SK-N-SH (cell line): ENCODE measurements around the gene KCNQ5. TPM values are rescaled to one million over a fixed set of nuclear protein-coding genes. Genes with fewer than 3 reads are reported as not detected.
A peak's percentile ranks its signal among the peaks of the same experiment; 100 is the strongest.

Source experiments
- CTCF ChIA-PET: fragments of 300-600, 350-600 bp; formaldehyde crosslinking; extraction: SDS; loops from one replicate; lab custom pipeline; 2021; lab: Yijun Ruan, JAX
- POLR2A ChIA-PET: fragments of 350-600 bp; sonication (Branson Sonifier 250); formaldehyde crosslinking; extraction: SDS; loops from one replicate; lab custom pipeline; 2020; ENCODE audit warnings: antibody characterized with exemption, inconsistent platforms; lab: Yijun Ruan, JAX
- DNase-seq: peaks from one replicate; pipeline ENCODE4 v3.0.0; 2012
- H2AFZ ChIP-seq: fragments of 200-600 bp; sonication (generic); 2 replicates; pipeline ENCODE4 v1.8.1; 2016; ENCODE audit warnings: antibody characterized with exemption, mild to moderate bottlenecking, low read depth
- H3F3A ChIP-seq: fragments of 200-600 bp; sonication (generic); replicated peaks from 2 replicates; pipeline ENCODE3; 2016; ENCODE audit warnings: antibody characterized with exemption, mild to moderate bottlenecking; ENCODE audit not compliant: insufficient read depth
- H3K27ac ChIP-seq, 2 experiments: fragments of 200-500 bp in 1 of 2; fragments of 200-600 bp in 1 of 2; sonication (Bioruptor generic) in 1 of 2; sonication (generic), shearing (Covaris generic) in 1 of 2; 2 replicates each; pipeline versions ENCODE4 v1.5.1 to v1.6.1; 2014 to 2016; ENCODE audit warnings: low read depth in 2 of 2, inconsistent platforms in 1 of 2, low read length in 1 of 2, mild to moderate bottlenecking in 1 of 2, mixed read lengths in 1 of 2
- H3K27me3 ChIP-seq: fragments of 200-600 bp; sonication (generic), shearing (Covaris generic); 2 replicates; pipeline ENCODE4 v1.6.1; 2016; ENCODE audit warnings: mixed run types; ENCODE audit not compliant: insufficient read depth
- H3K36me3 ChIP-seq, 2 experiments: fragments of 200-500 bp in 1 of 2; fragments of 200-600 bp in 1 of 2; sonication (Bioruptor generic) in 1 of 2; sonication (generic) in 1 of 2; replicated peaks in 1 of 2; 2 replicates each; pipeline versions ENCODE3 to v1.5.1; 2014 to 2016; ENCODE audit warnings: low read length in 1 of 2, mild to moderate bottlenecking in 1 of 2; ENCODE audit not compliant: insufficient read depth in 2 of 2, control insufficient read depth in 1 of 2
- H3K4me1 ChIP-seq, 2 experiments: fragments of 200-500 bp in 1 of 2; fragments of 200-600 bp in 1 of 2; sonication (Bioruptor generic) in 1 of 2; sonication (generic), shearing (Covaris generic) in 1 of 2; 2 replicates each; pipeline versions ENCODE4 v1.5.1 to v1.6.1; 2014 to 2016; ENCODE audit warnings: low read depth in 1 of 2, low read length in 1 of 2, mixed run types in 1 of 2; ENCODE audit not compliant: insufficient read depth in 2 of 2, control insufficient read depth in 1 of 2
- H3K4me2 ChIP-seq: fragments of 200-600 bp; sonication (generic), shearing (Covaris generic); 2 replicates; pipeline ENCODE4 v1.6.1; 2017; ENCODE audit warnings: mixed run types
- H3K4me3 ChIP-seq, 2 experiments: fragments of 200-500 bp in 1 of 2; fragments of 200-600 bp in 1 of 2; sonication (Bioruptor generic) in 1 of 2; sonication (generic), shearing (Covaris generic) in 1 of 2; 2 replicates each; pipeline versions ENCODE4 v1.5.1 to v1.8.1; 2014 to 2016; ENCODE audit warnings: low read depth in 2 of 2, inconsistent platforms in 1 of 2, low read length in 1 of 2, mild to moderate bottlenecking in 1 of 2, mixed read lengths in 1 of 2, moderate library complexity in 1 of 2
- H3K79me2 ChIP-seq: fragments of 200-600 bp; sonication (generic); 2 replicates; pipeline ENCODE4 v1.8.1; 2017; ENCODE audit warnings: mild to moderate bottlenecking; ENCODE audit not compliant: insufficient read depth
- H3K9ac ChIP-seq: fragments of 200-600 bp; sonication (generic); 2 replicates; pipeline ENCODE4 v1.6.1; 2017; ENCODE audit warnings: mixed run types
- H3K9me2 ChIP-seq: fragments of 200-600 bp; sonication (generic); 2 replicates; pipeline ENCODE4 v1.6.1; 2017; ENCODE audit warnings: mixed run types
- H3K9me3 ChIP-seq: fragments of 200-600 bp; sonication (generic); 2 replicates; pipeline ENCODE4 v1.6.1; 2017; ENCODE audit warnings: mixed run types, mild to moderate bottlenecking, moderate library complexity
- H4K20me1 ChIP-seq: fragments of 200-600 bp; sonication (generic); 2 replicates; pipeline ENCODE4 v1.6.1; 2017; ENCODE audit warnings: mild to moderate bottlenecking, mixed run types; ENCODE audit not compliant: insufficient read depth
- CHD2 ChIP-seq: fragments of 150-350 bp; IDR thresholded peaks from 2 replicates; pipeline ENCODE4 v1.6.1; 2018; ENCODE audit warnings: low read length; ENCODE audit not compliant: partially characterized antibody
- EP300 ChIP-seq, 2 experiments: IDR thresholded peaks; 2 replicates each; pipeline versions ENCODE4 v1.4.0 to v1.6.1; 2012; ENCODE audit warnings: borderline replicate concordance in 1 of 2, low read depth in 1 of 2, low read length in 1 of 2
- EZH2phosphoT487 ChIP-seq: fragments of 200-600 bp; sonication (generic); IDR thresholded peaks from 2 replicates; pipeline ENCODE4 v1.6.1; 2017; ENCODE audit warnings: low read depth, mixed run types, mild to moderate bottlenecking, antibody characterized with exemption, moderate library complexity, borderline replicate concordance
- FOXJ3 ChIP-seq: sonication (generic); formaldehyde crosslinking; IDR thresholded peaks from 2 replicates; pipeline ENCODE4 v1.5.1; 2020; ENCODE audit warnings: mild to moderate bottlenecking, missing genetic modification reagents
- FOXM1 ChIP-seq: IDR thresholded peaks from 2 replicates; pipeline ENCODE4 v1.4.0; 2012; ENCODE audit warnings: low read depth, mild to moderate bottlenecking
- GATA2 ChIP-seq: sonication (generic); formaldehyde crosslinking; IDR thresholded peaks from 2 replicates; pipeline ENCODE4 v1.5.0; 2020; ENCODE audit warnings: mild to moderate bottlenecking, missing genetic modification reagents
- IRF3 ChIP-seq: fragments of 150-350 bp; IDR thresholded peaks from 2 replicates; pipeline ENCODE4 v1.6.1; 2016; ENCODE audit warnings: mild to moderate bottlenecking, low read depth, low read length
- JUND ChIP-seq: IDR thresholded peaks from 2 replicates; pipeline ENCODE4 v1.4.0; 2012
- REST ChIP-seq: IDR thresholded peaks from 2 replicates; pipeline ENCODE4 v1.6.1; 2012; ENCODE audit warnings: mild to moderate bottlenecking, low read depth, low read length, moderate library complexity
- RFX5 ChIP-seq: IDR thresholded peaks from 2 replicates; pipeline ENCODE4 v1.6.1; 2012; ENCODE audit warnings: mild to moderate bottlenecking, improper control_type of control experiment, low read length
- TEAD4 ChIP-seq: IDR thresholded peaks from 2 replicates; pipeline ENCODE4 v1.4.0; 2012; ENCODE audit warnings: mild to moderate bottlenecking, borderline replicate concordance; ENCODE audit not compliant: insufficient read depth
- USF1 ChIP-seq: IDR thresholded peaks from 2 replicates; pipeline ENCODE4 v1.4.0; 2012; ENCODE audit warnings: low read depth, borderline replicate concordance
- ZBTB33 ChIP-seq: IDR thresholded peaks from 2 replicates; pipeline ENCODE4 v1.4.0; 2012; ENCODE audit warnings: low read depth, borderline replicate concordance
- WGBS: methylation state at CpG from one replicate; pipeline ENCODE4 v1.1.6; 2017; ENCODE audit warnings: low lambda C conversion rate; 5-methylcytosine and 5-hydroxymethylcytosine counted together
- polyA plus RNA-seq, 3 experiments: library from polyadenylated mRNA; depleted of rRNA; stranded (reverse); fragments of >200 nt; gene quantifications; 2 replicates each; pipeline ENCODE4 v1.2.3, GENCODE V29; 2012
- TF ChIP-seq, protein P1 (sequence below): IDR thresholded peaks from 2 replicates; pipeline ENCODE4; 2012
- TF ChIP-seq, protein P2 (sequence below): fragments of 150-350 bp; IDR thresholded peaks from 2 replicates; pipeline ENCODE4 v1.6.1; 2017; ENCODE audit warnings: antibody characterized with exemption, low read length, low read depth, borderline replicate concordance

Gene KCNQ5
- polyA plus RNA-seq, 1 of the 3 experiments (the other 2 are of a cell fraction) = 3.2 TPM

DNA sequence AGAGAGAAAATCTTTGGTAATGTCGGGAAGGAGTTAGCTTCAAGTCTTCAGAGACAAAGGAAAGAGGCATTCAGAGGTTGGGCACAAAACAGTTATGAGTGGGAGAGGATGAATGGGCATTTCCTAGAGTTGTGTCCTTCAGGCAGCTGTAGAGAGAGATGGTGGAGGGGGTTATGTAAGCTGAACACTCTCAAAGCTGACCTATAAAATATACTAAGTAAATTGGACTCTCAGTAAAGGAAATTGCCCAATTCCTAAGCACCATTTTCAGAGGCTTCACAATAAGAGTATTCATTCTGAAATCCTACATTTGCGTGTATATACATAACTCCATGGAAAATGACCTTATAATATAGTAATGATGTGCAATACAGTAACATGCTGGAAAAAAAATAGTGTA lies 161.2 kb downstream of the KCNQ5 start (continued):
- TF ChIP-seq IRF3 (no peak), TEAD4 (no peak)

GRCh38 chr6:72783666-72784065 lies 161.8 kb downstream of the KCNQ5 start:
- Histone ChIP-seq H3K4me3 (no peak overlapping the region), H3F3A (peaks cover 36% of the 10 kb centered on the region), H3K4me2 (no peak overlapping the region), H3K4me1 (peaks cover 5 to 29% of the 10 kb centered on the region in 2 experiments; a peak in 2 of 4 replicates), H3K79me2 (peaks cover 56% of the 10 kb centered on the region), H4K20me1 (0 out of 2 replicates have a peak, but pooled peaks cover 4% of the 10 kb centered on the region), H3K9ac (no peak overlapping the region), H3K9me2 (no peaks in the 10 kb centered on the region), H3K27me3 (no peaks in the 10 kb centered on the region), H2AFZ (no peak overlapping the region), H3K9me3 (no peaks in the 10 kb centered on the region), H3K27ac (peak overlapping the region in 1 of 2 experiments; percentile 62; a peak in 2 of 4 replicates), H3K36me3 (no peaks in the 10 kb centered on the region)
- ChIA-PET POLR2A (no interaction called here), CTCF (no interaction called here)
- 60% methylated on average over 1 of the region's 1 CpG for WGBS
- TF ChIP-seq, protein P1, sequence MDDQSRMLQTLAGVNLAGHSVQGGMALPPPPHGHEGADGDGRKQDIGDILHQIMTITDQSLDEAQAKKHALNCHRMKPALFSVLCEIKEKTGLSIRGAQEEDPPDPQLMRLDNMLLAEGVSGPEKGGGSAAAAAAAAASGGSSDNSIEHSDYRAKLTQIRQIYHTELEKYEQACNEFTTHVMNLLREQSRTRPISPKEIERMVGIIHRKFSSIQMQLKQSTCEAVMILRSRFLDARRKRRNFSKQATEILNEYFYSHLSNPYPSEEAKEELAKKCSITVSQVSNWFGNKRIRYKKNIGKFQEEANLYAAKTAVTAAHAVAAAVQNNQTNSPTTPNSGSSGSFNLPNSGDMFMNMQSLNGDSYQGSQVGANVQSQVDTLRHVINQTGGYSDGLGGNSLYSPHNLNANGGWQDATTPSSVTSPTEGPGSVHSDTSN = no peak
- no peak for TF ChIP-seq CHD2
- DNase-seq = no peak

DNA sequence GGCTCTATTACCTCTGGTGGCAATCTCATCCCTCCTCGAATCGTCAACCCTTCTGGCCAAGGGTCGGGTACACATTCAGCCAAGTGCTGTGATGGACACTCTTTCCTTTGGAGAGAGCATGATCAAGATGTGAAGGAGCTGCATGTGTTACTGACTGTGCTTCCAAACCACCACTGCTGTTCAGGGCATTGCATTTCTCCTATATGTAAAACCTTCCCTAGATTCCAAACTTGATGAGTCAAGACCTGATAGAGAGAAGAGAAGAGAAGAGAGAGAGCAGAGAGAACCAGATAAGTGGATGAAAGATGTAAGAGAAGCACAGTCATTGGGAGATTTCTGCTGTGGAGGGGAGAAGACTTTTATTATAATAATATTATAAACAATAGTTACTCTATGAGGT lies 162.2 kb downstream of the KCNQ5 start:
- H3K4me3 ChIP-seq = no peak overlapping the region
- DNase-seq = no peak
- H2AFZ ChIP-seq = no peak overlapping the region
- H3K9ac ChIP-seq = no peak overlapping the region
- WGBS = 92% methylated on average over 3 of the region's 3 CpGs
- H3K9me3 ChIP-seq = no peaks in the 10 kb centered on the region
- H3K9me2 ChIP-seq = no peaks in the 10 kb centered on the region
- CTCF ChIA-PET = no interaction called here
- H3F3A ChIP-seq = peaks cover 36% of the 10 kb centered on the region
- H3K4me1 ChIP-seq = peaks cover 5 to 29% of the 10 kb centered on the region in 2 experiments; a peak in 2 of 4 replicates
- peak overlapping the region in 1 of 2 experiments; percentile 62; a peak in 2 of 4 replicates for H3K27ac ChIP-seq
- 0 out of 2 replicates have a peak, but pooled peaks cover 4% of the 10 kb centered on the region for H4K20me1 ChIP-seq
- H3K4me2 ChIP-seq = no peak overlapping the region
- POLR2A ChIA-PET = no interaction called here
- H3K36me3 ChIP-seq = no peaks in the 10 kb centered on the region
- peaks cover 56% of the 10 kb centered on the region for H3K79me2 ChIP-seq
- no peaks in the 10 kb centered on the region for H3K27me3 ChIP-seq
- TF ChIP-seq JUND (no peak), RFX5 (no peak), REST (no peak), ZBTB33 (no peak), FOXM1 (no peak), GATA2 (no peak), FOXJ3 (CRISPR knock-in tag) (no peak), USF1 (no peak), EZH2phosphoT487 (no peak), CHD2 (no peak), EP300 (IDR thresholded peaks at IDR 0.05; ENCODE audit: borderline replicate concordance in 1 of 2, low read depth in 1 of 2, low read length in 1 of 2) (no peak)
- TF ChIP-seq, protein P2, sequence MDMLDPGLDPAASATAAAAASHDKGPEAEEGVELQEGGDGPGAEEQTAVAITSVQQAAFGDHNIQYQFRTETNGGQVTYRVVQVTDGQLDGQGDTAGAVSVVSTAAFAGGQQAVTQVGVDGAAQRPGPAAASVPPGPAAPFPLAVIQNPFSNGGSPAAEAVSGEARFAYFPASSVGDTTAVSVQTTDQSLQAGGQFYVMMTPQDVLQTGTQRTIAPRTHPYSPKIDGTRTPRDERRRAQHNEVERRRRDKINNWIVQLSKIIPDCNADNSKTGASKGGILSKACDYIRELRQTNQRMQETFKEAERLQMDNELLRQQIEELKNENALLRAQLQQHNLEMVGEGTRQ = no peak
